ENCODE measurements around the gene RAB29. TPM values are rescaled to one million over a fixed set of nuclear protein-coding genes. Genes with fewer than 3 reads are reported as not detected.

Gene RAB29
- total and polyA plus RNA-seq, 9 of the 15 experiments (the other 6 are each of a cell fraction or from before 2014, with no cell fraction given): 6.3 to 17.6 (median 8.0) TPM

DNA sequence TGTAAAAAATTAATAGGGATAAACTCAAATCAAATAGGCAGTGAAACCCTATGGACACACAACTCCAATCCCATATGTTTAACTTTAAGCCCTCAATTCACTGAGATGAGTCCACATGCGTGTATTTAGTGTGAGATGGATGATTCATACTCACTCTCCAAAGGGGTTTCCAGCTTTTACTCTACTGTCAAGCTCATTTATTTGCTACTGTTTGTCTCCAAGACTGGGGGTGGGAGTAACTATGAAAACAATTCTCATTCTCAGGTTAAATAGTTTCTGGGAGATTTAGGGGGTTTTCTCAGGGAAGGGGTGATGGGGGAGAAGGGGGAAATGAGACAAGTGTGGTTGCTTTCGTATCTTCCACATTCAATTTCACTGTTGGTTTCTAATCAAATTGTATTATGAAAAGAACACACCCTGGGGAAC, 2.7 kb downstream of the RAB29 start:
- Histone ChIP-seq H3K4me1 (replicated peaks in 1 of 2; ENCODE audit: control insufficient read depth in 2 of 2, insufficient read depth in 2 of 2, low read length in 2 of 2) (peaks cover 8 to 9% of the 10 kb centered on the region in 2 experiments; a peak in 4 of 5 replicates), H4K20me1 (replicated peaks; ENCODE audit: control insufficient read depth, insufficient read depth, low read length) (no peaks in the 10 kb centered on the region), H3K79me2 (ENCODE audit: control insufficient read depth, insufficient read depth, low read length) (no peaks in the 10 kb centered on the region), H2AFZ (ENCODE audit: low read depth, low read length) (no peak overlapping the region), H3K9me1 (ENCODE audit: control insufficient read depth, insufficient read depth, low read length) (no peaks in the 10 kb centered on the region), H3K4me3 (no peak overlapping the region), H3K4me2 (ENCODE audit: insufficient read depth, low read length) (no peak overlapping the region), H3K27me3 (ENCODE audit: control insufficient read depth in 2 of 2, insufficient read depth in 2 of 2, low read length in 2 of 2) (no peaks in the 10 kb centered on the region), H3K36me3 (ENCODE audit: control insufficient read depth, insufficient read depth, low read length) (no peaks in the 10 kb centered on the region), H3K9ac (ENCODE audit: insufficient read depth in 1 of 2, low read depth in 2 of 2, low read length in 2 of 2) (no peak overlapping the region), H3K27ac (ENCODE audit: extremely low read depth, low read depth, low read length) (no peak overlapping the region), H3K9me3 (replicated peaks; ENCODE audit: control insufficient read depth, insufficient read depth, low read depth, low read length) (0 out of 2 replicates have a peak, but pooled peaks cover 4% of the 10 kb centered on the region)
- no peak for FAIRE-seq
- 53% methylated on average over 2 of the region's 2 CpGs for WGBS (ENCODE audit: insufficient coverage, low coverage, missing lambda C conversion rate)
- no peak for DNase-seq (ENCODE audit: extremely low read depth in 1 of 4, low spot score in 3 of 4)
- ChIA-PET POLR2A (interaction anchor here (0.7 to 1.6 kb wide), 4 partner anchors 15 to 42 kb away, joined by 3 read pairs; no protein-coding TSS in a partner anchor), CTCF (ENCODE audit: low intra/inter-chr PET ratio) (interaction anchor here (0.6 kb wide), 1 partner anchor 15 kb away, joined by 3 read pairs; no protein-coding TSS in a partner anchor)
- no peak for TF ChIP-seq CCAR2 (IDR thresholded peaks at IDR 0.05; ENCODE audit: low read depth, low read length)
- TF ChIP-seq, protein P1, sequence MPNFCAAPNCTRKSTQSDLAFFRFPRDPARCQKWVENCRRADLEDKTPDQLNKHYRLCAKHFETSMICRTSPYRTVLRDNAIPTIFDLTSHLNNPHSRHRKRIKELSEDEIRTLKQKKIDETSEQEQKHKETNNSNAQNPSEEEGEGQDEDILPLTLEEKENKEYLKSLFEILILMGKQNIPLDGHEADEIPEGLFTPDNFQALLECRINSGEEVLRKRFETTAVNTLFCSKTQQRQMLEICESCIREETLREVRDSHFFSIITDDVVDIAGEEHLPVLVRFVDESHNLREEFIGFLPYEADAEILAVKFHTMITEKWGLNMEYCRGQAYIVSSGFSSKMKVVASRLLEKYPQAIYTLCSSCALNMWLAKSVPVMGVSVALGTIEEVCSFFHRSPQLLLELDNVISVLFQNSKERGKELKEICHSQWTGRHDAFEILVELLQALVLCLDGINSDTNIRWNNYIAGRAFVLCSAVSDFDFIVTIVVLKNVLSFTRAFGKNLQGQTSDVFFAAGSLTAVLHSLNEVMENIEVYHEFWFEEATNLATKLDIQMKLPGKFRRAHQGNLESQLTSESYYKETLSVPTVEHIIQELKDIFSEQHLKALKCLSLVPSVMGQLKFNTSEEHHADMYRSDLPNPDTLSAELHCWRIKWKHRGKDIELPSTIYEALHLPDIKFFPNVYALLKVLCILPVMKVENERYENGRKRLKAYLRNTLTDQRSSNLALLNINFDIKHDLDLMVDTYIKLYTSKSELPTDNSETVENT (CRISPR knock-in tag; IDR thresholded peaks at IDR 0.05): no peak
- TF ChIP-seq TRIM28 (IDR thresholded peaks at IDR 0.05): no peak
- no peak for TF ChIP-seq NR2C1 (IDR thresholded peaks at IDR 0.05)
- TF ChIP-seq NR2C1 (tag; IDR thresholded peaks at IDR 0.05): no peak
- TF ChIP-seq, protein P2, sequence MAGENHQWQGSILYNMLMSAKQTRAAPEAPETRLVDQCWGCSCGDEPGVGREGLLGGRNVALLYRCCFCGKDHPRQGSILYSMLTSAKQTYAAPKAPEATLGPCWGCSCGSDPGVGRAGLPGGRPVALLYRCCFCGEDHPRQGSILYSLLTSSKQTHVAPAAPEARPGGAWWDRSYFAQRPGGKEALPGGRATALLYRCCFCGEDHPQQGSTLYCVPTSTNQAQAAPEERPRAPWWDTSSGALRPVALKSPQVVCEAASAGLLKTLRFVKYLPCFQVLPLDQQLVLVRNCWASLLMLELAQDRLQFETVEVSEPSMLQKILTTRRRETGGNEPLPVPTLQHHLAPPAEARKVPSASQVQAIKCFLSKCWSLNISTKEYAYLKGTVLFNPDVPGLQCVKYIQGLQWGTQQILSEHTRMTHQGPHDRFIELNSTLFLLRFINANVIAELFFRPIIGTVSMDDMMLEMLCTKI (IDR thresholded peaks at IDR 0.05; ENCODE audit: partially characterized antibody): no peak
- no peak for TF ChIP-seq ZNF263 (CRISPR knock-in tag; IDR thresholded peaks at IDR 0.05; ENCODE audit: borderline replicate concordance)
- no peak for TF ChIP-seq HMG20B (CRISPR knock-in tag; IDR thresholded peaks at IDR 0.05)
- TF ChIP-seq, protein P3, sequence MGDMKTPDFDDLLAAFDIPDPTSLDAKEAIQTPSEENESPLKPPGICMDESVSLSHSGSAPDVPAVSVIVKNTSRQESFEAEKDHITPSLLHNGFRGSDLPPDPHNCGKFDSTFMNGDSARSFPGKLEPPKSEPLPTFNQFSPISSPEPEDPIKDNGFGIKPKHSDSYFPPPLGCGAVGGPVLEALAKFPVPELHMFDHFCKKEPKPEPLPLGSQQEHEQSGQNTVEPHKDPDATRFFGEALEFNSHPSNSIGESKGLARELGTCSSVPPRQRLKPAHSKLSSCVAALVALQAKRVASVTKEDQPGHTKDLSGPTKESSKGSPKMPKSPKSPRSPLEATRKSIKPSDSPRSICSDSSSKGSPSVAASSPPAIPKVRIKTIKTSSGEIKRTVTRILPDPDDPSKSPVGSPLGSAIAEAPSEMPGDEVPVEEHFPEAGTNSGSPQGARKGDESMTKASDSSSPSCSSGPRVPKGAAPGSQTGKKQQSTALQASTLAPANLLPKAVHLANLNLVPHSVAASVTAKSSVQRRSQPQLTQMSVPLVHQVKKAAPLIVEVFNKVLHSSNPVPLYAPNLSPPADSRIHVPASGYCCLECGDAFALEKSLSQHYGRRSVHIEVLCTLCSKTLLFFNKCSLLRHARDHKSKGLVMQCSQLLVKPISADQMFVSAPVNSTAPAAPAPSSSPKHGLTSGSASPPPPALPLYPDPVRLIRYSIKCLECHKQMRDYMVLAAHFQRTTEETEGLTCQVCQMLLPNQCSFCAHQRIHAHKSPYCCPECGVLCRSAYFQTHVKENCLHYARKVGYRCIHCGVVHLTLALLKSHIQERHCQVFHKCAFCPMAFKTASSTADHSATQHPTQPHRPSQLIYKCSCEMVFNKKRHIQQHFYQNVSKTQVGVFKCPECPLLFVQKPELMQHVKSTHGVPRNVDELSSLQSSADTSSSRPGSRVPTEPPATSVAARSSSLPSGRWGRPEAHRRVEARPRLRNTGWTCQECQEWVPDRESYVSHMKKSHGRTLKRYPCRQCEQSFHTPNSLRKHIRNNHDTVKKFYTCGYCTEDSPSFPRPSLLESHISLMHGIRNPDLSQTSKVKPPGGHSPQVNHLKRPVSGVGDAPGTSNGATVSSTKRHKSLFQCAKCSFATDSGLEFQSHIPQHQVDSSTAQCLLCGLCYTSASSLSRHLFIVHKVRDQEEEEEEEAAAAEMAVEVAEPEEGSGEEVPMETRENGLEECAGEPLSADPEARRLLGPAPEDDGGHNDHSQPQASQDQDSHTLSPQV (IDR thresholded peaks at IDR 0.05): no peak
- no peak for TF ChIP-seq ESRRB (CRISPR knock-in tag; IDR thresholded peaks at IDR 0.05; ENCODE audit: borderline replicate concordance)
- TF ChIP-seq, protein P4, sequence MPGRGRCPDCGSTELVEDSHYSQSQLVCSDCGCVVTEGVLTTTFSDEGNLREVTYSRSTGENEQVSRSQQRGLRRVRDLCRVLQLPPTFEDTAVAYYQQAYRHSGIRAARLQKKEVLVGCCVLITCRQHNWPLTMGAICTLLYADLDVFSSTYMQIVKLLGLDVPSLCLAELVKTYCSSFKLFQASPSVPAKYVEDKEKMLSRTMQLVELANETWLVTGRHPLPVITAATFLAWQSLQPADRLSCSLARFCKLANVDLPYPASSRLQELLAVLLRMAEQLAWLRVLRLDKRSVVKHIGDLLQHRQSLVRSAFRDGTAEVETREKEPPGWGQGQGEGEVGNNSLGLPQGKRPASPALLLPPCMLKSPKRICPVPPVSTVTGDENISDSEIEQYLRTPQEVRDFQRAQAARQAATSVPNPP (IDR thresholded peaks at IDR 0.05; ENCODE audit: borderline replicate concordance, insufficient read depth, insufficient read length): no peak
- in situ Hi-C loops (cut with MboI): no loop called here
- no TSS peak for BruUV-seq (replicated peaks)
- no peak for ATAC-seq
- intact Hi-C loops (cut with micrococcal nuclease): no loop called here

All from K562 (cell line).